ENCODE results near the gene FKBP2. TPM values are rescaled to one million over a fixed set of nuclear protein-coding genes. Genes with fewer than 3 reads are reported as not detected.

Gene FKBP2
- total and polyA plus RNA-seq, 4 donors: 65.2 to 397 (median 150) TPM

DNA sequence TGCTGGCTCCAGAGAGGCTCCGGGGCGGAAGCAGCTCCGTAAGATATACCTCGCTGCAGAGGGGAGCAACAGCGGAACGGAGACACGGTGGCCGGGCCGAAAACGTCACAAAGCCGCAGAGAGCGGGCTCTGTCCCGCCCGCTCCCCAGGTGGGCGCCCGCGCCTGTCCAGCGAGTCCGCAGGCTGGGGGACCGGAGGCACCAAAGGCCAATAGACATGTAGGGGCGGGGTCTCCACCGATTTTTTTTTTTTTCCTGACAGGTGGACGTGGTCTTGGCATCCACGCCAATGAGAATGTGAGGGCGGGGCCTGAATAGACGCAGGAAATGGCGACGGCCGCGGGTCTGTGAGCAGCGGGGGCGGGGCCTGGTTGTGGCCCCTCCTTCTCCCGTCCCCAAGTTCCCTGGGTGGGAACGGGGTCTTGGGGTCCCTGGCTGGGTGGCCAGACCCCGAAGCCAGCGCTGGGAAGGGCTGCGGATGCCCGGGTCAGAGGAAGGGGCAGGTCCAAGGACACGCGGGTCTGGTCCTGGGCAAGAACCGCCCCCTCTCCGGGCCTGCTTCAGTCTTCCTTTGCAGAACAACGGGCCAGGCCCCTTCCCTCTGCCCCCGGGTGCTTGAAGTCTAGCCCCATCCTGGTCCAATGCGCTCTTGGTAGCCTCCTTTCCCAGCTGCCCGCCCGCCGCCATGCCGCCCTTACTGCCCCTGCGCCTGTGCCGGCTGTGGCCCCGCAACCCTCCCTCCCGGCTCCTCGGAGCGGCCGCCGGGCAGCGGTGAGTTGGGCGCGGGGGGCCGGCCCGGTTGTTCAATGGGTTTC, 10.5 kb upstream of the FKBP2 start, which contains the start of gene DNAJC4:
DNAJC4 (plus strand) TSS at position 378 of the 814 bp plus-strand sequence; CDS start at position 685, 307 bp downstream.
- H3K36me3 ChIP-seq (ENCODE audit: control insufficient read depth in 4 of 4, insufficient read depth in 4 of 4, low read length in 4 of 4): no peaks in the 10 kb centered on the region
- DNase-seq (peak; percentile 94 to 96 (median 95)), ATAC-seq (ENCODE audit: insufficient read depth, low FRiP score) (peak; percentile 51)
- peak within 1 kb of the TSS; percentile 90 to 95 for H3K27ac ChIP-seq (ENCODE audit: low read depth in 1 of 2, low read length in 1 of 2)
- no peaks in the 10 kb centered on the region for H3K9me3 ChIP-seq (ENCODE audit: control insufficient read depth in 4 of 4, insufficient read depth in 3 of 4, low read length in 3 of 4)
- TF ChIP-seq, protein P1, sequence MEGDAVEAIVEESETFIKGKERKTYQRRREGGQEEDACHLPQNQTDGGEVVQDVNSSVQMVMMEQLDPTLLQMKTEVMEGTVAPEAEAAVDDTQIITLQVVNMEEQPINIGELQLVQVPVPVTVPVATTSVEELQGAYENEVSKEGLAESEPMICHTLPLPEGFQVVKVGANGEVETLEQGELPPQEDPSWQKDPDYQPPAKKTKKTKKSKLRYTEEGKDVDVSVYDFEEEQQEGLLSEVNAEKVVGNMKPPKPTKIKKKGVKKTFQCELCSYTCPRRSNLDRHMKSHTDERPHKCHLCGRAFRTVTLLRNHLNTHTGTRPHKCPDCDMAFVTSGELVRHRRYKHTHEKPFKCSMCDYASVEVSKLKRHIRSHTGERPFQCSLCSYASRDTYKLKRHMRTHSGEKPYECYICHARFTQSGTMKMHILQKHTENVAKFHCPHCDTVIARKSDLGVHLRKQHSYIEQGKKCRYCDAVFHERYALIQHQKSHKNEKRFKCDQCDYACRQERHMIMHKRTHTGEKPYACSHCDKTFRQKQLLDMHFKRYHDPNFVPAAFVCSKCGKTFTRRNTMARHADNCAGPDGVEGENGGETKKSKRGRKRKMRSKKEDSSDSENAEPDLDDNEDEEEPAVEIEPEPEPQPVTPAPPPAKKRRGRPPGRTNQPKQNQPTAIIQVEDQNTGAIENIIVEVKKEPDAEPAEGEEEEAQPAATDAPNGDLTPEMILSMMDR (IDR thresholded peaks at IDR 0.05; ENCODE audit: control extremely low read depth, extremely low read depth): no peak
- H3K9ac ChIP-seq (ENCODE audit: insufficient read depth in 1 of 2, low read length in 2 of 2): peak within 1 kb of the TSS; percentile 55 to 78
- no peaks in the 10 kb centered on the region for H3K27me3 ChIP-seq (ENCODE audit: control insufficient read depth in 3 of 3, insufficient read depth in 3 of 3, low read length in 2 of 3)
- WGBS, 2 donors: 0 to 1% methylated on average over 62 of the region's 62 CpGs
- H3K4me3 ChIP-seq: peak within 1 kb of the TSS; percentile 37
- peaks cover 0 to 43% (median 9%) of the 10 kb centered on the region in 5 donors for H3K4me1 ChIP-seq (ENCODE audit: control insufficient read depth in 5 of 5, insufficient read depth in 5 of 5, low read length in 5 of 5)

DNA sequence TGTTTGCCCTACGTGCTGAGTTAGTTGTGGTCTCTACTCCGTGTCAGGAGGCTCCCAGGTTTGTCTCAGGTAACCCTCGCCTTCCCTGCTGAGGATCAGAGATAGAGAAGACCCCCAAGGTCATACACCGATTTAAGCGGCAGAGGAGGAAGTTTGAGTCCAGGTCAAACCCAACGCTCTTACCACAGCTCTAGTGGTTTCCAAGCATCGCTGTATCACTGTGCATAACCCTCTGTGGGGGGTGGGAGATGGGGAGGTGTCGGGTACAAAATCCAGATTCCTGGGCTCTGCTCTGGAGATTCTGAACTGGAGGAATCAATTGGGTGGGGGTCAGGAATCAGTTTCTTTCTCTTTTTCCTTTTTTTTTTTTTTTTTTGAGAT, 9.9 kb upstream of the FKBP2 start:
- H3K4me1 ChIP-seq (ENCODE audit: control insufficient read depth in 5 of 5, insufficient read depth in 5 of 5, low read length in 5 of 5): peaks cover 0 to 43% (median 9%) of the 10 kb centered on the region in 5 donors
- no peaks in the 10 kb centered on the region for H3K36me3 ChIP-seq (ENCODE audit: control insufficient read depth in 4 of 4, insufficient read depth in 4 of 4, low read length in 4 of 4)
- TF ChIP-seq, protein P1 (IDR thresholded peaks at IDR 0.05; ENCODE audit: control extremely low read depth, extremely low read depth): no peak
- 5 to 8% methylated on average over 8 of the region's 8 CpGs for WGBS, 2 donors
- ATAC-seq (ENCODE audit: insufficient read depth, low FRiP score): no peak
- DNase-seq: peak in 1 of 3 donors; percentile 28
- no peaks in the 10 kb centered on the region for H3K27me3 ChIP-seq (ENCODE audit: control insufficient read depth in 3 of 3, insufficient read depth in 3 of 3, low read length in 2 of 3)
- H3K4me3 ChIP-seq: peak overlapping the region; percentile 37
- H3K9me3 ChIP-seq (ENCODE audit: control insufficient read depth in 4 of 4, insufficient read depth in 3 of 4, low read length in 3 of 4): no peaks in the 10 kb centered on the region
- H3K9ac ChIP-seq (ENCODE audit: insufficient read depth in 1 of 2, low read length in 2 of 2): peak overlapping the region; percentile 55 to 69
- H3K27ac ChIP-seq (ENCODE audit: low read depth in 1 of 2, low read length in 1 of 2): peak overlapping the region; percentile 90 to 95

DNA sequence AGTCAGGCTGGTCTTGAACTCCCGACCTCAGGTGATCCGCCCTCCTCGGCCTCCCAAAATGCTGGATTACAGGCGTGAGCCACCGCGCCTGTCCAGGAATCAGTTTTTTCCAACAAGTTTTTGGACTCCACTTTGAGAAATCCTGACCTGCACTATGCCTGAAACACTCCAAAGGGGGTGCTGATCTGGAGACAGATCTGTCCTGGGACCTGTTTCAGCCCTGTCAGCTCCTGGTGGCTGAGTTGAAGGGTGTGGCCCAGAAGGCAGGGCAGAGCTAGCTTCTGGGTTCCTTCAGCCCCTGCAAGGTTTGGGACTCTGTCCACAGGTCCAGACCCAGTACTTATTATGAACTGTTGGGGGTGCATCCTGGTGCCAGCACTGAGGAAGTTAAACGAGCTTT, 9.3 kb upstream of the FKBP2 start:
- H3K9me3 ChIP-seq (ENCODE audit: control insufficient read depth in 4 of 4, insufficient read depth in 3 of 4, low read length in 3 of 4): no peaks in the 10 kb centered on the region
- TF ChIP-seq, protein P1 (IDR thresholded peaks at IDR 0.05; ENCODE audit: control extremely low read depth, extremely low read depth): no peak
- ATAC-seq (ENCODE audit: insufficient read depth, low FRiP score) (no peak), DNase-seq (no peak)
- no peaks in the 10 kb centered on the region for H3K27me3 ChIP-seq (ENCODE audit: control insufficient read depth in 3 of 3, insufficient read depth in 3 of 3, low read length in 2 of 3)
- 82 to 88% methylated on average over 7 of the region's 7 CpGs for WGBS, 2 donors
- H3K36me3 ChIP-seq (ENCODE audit: control insufficient read depth in 4 of 4, insufficient read depth in 4 of 4, low read length in 4 of 4): no peaks in the 10 kb centered on the region
- H3K27ac ChIP-seq (ENCODE audit: low read depth in 1 of 2, low read length in 1 of 2): peak overlapping the region in 1 of 2 donors; percentile 44
- H3K4me1 ChIP-seq (ENCODE audit: control insufficient read depth in 5 of 5, insufficient read depth in 5 of 5, low read length in 5 of 5): peaks cover 0 to 41% (median 9%) of the 10 kb centered on the region in 5 donors
- no peak overlapping the region for H3K9ac ChIP-seq (ENCODE audit: insufficient read depth in 1 of 2, low read length in 2 of 2)
- no peak overlapping the region for H3K4me3 ChIP-seq
